HG03521 (cell line): ENCODE data around the gene RRM2.
A peak's percentile ranks its signal among the peaks of the same experiment; 100 is the strongest.
"Not testable (repeated sequence)": the region's sequence is repeated elsewhere in the genome, so short reads cannot be mapped to it uniquely, and the experiment has no call there.

ENCODE experiments used
- ATAC-seq: cut with Tn5 transposase; IDR thresholded peaks from one replicate; pipeline ENCODE4 v1.9.1; 2021; ENCODE audit warnings: mild to moderate bottlenecking, moderate library complexity; ENCODE audit not compliant: unreplicated experiment

The RRM2 gene

DNA sequence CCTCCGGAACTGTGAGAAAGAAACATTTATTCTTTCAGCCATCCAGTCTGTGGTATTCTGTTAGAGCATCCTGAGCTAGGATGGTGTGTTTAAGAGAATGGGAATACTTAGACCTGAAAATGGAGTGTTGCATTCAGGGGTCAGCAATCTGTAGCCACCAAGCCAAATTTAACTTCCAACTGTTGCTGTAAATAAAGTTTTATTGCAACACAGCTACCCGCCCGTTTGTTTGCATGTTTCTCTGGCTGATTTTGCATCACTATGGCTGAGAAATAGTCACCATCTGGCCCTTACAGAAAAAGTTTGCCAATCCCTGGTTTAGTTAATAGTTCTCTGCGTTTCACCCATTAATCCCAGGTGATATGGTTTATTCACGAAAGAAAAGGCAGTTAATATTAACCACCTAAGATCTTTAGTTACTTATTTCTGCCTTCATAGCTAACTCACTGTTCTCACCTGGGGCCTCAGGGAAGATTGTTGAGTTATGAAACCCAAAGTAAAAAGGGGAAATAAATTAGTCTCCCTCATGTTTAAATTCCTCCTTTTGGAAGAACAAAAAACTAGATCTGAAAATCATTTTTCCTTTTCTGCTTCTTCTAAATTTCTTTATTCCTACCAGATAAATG is 32.9 kb upstream of the RRM2 start:
- ATAC-seq, result no peak

DNA sequence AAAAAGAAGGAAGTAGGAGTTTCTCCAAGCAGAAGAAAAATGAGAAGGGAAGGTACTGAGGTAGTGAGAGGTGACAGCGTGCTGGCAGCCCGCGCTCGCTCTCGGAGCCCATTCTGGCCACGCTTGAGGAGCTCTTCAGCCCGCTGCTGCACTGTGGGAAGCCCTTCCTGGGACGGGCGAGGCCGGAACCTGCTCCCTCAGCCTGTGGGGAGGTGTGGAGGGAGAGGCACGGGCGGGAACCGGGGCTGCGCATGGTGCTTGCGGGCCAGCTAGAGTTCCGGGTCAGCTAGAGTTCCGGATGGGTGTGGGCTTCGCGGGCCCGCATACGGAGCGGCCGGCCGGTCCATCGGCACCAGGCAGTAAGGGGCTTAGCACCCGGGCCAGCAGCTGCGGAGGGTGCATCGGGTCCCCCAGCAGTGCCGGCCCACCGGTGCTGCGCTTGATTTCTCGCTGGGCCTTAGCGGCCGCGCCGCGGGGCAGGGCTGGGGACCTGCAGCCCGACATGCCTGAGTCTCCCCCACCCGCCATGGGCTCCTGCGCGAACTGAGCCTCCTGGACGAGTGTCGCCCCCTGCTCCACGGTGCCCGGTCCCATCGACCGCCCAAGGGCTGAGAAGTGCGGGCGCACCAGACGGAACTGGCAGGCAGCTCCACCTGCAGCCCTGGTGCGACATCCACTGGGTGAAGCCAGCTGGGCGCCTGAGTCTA is 31.2 kb upstream of the RRM2 start:
- no peak for ATAC-seq

DNA sequence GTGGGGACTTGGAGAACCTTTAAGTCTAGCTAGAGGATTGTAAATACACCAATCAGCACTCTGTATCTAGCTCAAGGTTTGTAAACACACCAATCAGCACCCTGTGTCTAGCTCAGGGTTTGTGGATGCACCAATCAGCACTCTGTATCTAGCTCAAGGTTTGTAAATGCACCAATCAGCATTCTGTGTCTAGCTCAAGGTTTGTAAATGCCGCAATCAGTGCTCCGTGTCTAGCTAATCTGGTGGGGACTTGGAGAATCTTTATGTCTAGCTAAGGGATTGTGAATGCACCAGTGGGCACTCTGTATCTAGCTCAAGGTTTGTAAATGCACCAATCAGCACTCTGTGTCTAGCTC is 30.7 kb upstream of the RRM2 start:
- not testable (repeated sequence) for ATAC-seq

- no peak for ATAC-seq
Measured at GRCh38 chr2:10094271-10094814, 28.2 kb upstream of the RRM2 start.

DNA sequence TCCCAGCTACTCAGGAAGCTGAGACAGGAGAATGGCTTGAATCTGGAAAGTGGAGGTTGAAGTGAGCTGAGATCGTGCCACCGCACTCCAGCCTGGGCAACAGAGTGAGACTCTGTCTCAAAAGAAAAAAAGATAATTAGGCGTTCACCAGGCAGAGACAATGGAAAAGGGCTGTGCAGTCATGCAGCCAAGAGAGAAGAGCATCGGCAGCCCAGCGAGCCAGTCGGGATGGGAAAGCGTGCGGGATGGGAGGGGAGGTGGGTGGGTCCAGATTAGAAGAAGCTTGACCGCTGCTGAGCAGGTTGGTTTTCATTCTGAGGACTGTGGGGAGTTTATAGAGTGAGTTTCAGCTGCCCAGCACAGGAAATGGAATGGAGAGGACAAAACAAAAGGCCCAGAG is 27.4 kb upstream of the RRM2 start:
- no peak for ATAC-seq

GRCh38 chr2:10096641-10097040 is 25.9 kb upstream of the RRM2 start:
- ATAC-seq, result no peak

DNA sequence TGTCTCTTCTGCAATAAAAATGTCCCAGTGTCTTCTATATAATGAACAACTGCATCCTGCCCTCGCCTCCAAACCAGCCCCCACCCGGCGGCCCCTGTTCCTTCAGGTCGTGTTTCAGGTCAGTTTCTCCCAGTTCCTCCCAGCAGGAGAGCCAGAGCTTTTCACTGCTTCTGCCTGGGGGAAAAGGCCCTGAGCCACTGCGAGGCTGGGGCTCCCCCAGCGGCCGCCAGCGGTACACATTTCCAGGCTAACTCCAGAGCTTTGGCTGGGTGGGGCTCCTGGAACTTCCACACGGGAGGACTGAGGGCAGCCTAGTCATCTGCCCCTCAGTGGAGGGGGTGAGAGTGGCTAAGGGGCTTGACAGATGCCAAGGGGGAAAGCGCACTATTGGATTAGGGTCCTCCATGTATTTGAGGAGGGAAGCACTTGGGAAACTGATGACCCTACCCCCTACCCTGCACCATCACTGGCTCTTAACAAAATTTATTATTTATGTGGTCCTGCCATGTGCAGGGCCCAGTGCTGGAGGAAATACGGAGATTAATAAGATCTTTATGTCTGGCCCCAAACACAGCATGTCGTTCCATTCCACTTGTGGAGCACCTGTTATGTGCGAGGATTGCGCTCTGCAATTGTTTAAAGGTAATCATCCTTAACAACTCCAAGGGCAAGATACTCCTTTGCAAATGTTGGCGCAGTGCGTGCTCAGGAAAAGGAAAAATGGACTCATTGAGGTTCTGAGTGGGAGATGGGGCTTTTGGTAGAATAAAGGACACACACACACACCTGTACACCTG is 25.0 kb upstream of the RRM2 start:
- no peak for ATAC-seq

DNA sequence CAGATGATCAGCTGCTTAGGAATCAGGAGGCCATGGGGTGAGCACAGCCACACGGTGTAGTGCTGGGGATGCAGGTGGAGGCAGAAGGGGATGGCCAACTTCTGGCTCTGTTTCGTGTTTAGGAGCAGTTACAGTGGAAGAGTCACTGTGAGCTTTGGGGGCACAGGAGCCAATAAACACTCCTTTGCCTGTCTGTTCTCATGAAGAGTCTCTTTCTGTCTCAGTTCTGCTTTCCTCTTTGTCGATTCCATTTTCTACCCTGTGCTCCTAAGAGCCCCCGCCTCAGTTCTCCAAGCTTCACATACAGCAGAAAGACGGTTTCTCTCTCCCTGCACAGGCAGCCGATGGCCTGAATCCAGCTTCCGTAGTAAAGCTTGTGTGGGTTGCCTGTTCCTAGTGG is 21.0 kb upstream of the RRM2 start:
- ATAC-seq, result no peak

DNA sequence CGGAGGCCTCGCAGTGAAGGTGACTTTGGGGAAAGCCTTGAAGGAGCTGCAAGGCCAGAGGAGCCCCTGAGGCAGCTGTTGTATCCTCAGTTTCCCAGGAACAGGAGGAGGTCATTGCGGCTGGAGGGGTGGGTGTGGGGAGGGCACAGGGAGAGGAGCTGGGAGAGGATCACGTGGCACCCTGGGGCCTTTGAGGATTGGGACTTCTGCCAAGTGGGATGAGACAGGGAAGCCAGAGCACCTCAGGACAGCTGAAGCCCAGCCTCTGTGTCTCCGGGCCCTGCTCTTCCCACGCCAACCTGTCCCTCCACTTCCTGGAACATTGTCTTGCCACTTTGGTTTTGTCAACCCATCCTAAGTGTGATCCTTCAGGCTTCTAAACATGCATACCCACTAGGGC is 19.4 kb upstream of the RRM2 start:
- no peak for ATAC-seq

GRCh38 chr2:10104906-10105305 is 17.6 kb upstream of the RRM2 start:
- not testable (repeated sequence) for ATAC-seq

DNA sequence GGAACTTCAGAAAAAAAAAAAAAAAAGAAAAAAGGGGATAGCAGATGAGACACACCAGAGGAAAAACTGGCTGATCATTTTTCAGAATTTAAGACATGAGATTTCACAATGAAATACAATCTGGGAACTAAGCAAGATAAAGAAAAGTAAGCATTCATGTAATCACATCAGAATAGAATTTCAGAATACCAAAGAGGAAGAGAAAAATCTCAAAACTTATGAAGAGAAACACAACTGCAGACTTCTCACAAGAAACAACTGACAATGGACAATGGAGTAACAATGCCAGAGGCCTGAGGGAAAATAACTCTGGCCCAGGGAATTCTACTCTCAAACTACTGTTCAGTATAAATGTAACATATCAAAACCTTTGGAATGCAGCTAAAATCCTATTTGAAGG is 13.2 kb upstream of the RRM2 start:
- ATAC-seq, result no peak

DNA sequence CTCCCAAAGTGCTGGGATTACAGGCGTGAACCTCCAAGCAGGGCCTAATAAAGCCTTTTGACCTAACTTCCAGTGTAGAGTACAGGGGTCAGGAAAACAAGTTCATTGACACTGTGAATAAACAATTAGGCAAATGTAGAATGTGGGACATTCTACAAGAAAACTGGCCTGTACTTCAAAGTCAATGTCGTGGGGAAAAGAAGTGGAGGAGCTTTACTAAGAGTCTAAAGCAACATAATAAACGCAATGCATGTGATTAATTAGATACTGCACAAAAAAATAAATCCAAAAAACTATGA is 3.6 kb upstream of the RRM2 start:
- ATAC-seq, result no peak

DNA sequence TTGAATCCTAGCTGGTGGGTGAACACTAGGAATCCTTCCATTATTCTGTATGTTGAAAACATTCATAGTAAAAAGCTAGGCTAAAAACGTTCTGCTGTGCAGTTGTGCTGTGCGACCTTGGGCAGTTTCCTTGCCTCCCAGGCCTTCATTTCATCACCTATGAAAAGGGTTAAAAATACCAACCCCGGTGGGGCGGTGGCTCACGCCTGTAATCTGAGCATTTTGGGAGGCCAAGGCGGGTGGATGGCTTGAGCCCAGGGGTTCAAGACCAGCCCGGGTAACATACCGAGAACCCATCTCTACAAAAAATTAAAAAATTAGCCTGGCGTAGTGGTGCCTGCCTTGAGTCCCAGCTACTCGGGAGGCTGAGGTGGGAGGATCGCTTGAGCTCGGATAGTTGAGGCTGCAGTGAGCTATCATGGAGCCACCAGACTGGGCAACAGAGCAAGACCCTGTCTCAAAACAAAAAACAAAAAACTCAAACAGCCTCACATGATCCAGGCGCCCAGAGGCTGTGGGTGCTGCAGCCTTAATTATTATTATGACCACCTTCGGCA is 2.9 kb upstream of the RRM2 start:
- no peak for ATAC-seq

- peak; percentile 48 for ATAC-seq
Measured at GRCh38 chr2:10120158-10120876, 2.2 kb upstream of the RRM2 start.

DNA sequence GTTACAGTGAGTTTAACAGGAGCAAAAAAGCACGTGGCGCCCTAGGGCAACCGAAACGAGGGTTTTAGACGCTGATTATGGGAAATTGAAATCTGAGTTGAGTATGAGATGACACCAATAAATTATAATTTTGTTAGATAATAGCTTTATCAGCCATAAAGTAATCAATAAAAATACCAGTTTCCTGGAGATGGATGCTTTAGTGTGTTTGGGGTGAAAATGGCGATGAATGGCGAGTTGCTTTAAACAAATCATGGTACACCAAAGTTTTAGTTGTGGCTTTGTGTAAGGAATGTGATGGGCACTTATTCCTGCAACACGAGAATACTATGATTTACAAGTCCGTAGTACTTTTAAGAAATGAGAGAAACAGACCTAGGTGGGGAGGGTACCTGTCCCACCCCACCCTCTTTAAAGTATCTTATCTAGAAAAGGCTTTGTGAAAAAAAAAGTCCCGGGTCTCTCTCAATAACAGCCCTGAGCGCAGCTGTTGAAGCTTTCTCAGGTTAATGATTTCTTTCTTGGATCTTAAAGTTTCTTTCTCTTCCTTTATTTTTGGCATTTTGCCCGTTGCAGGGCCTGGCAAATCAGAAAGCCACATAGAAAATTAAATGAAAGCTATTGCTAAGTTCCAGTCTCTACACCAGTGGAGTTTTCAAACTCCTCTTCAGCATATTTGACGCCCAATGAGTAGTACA is 1.5 kb upstream of the RRM2 start:
- ATAC-seq, result no peak

GRCh38 chr2:10123281-10123680 is 742 bp downstream of the RRM2 start:
- ATAC-seq, result no peak

DNA sequence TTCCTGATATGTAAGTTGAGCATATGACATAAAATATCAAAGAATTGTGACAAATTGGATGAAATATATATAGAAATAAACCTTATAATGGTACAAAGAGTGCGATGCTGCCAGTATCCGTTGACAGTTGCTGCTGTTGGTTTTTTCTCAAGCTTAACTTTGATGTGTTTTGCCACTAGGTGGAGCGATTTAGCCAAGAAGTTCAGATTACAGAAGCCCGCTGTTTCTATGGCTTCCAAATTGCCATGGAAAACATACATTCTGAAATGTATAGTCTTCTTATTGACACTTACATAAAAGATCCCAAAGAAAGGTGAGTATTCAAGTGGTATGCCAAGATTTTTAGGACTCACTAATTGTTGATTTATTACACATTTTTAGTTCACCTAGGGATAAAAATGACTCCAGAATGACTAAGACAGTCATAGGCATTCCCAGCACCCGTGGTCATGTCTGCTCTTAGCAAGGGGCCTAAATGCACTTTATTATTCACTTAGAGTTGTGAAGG is 2.1 kb downstream of the RRM2 start:
- no peak for ATAC-seq

GRCh38 chr2:10125842-10126631 is 3.5 kb downstream of the RRM2 start:
- ATAC-seq, result no peak

GRCh38 chr2:10126632-10127026 is 4.1 kb downstream of the RRM2 start:
- ATAC-seq, result no peak

- ATAC-seq, result no peak
Measured at GRCh38 chr2:10128420-10128819, 5.9 kb downstream of the RRM2 start.
